BLaER1 (cell line): ENCODE results near the gene MGP.

ENCODE experiments used
- H3K27ac ChIP-seq: shearing (Covaris generic); formaldehyde crosslinking; 2 replicates; pipeline ENCODE4 v1.8.1; 2022
- H3K27me3 ChIP-seq: shearing (Covaris generic); formaldehyde crosslinking; 2 replicates; pipeline ENCODE4 v1.8.1; 2022
- H3K36me3 ChIP-seq: shearing (Covaris generic); formaldehyde crosslinking; 2 replicates; pipeline ENCODE4 v1.8.1; 2022
- H3K4me1 ChIP-seq: shearing (Covaris generic); formaldehyde crosslinking; 2 replicates; pipeline ENCODE4 v1.8.1; 2022
- H3K4me2 ChIP-seq: shearing (Covaris generic); formaldehyde crosslinking; 2 replicates; pipeline ENCODE4 v1.8.1; 2022
- H3K4me3 ChIP-seq: shearing (Covaris generic); formaldehyde crosslinking; 2 replicates; pipeline ENCODE4 v1.8.1; 2022
- H3K9ac ChIP-seq: shearing (Covaris generic); formaldehyde crosslinking; 2 replicates; pipeline ENCODE4 v1.8.1; 2022
- H3K9me3 ChIP-seq: shearing (Covaris generic); formaldehyde crosslinking; 2 replicates; pipeline ENCODE4 v1.8.1; 2022
- H4K20me1 ChIP-seq: shearing (Covaris generic); formaldehyde crosslinking; 2 replicates; pipeline ENCODE4 v1.8.1; 2022
- Cebpa-rat ChIP-seq: shearing (Covaris generic); IDR thresholded peaks from 2 replicates; pipeline ENCODE4 v1.8.1; 2022

The MGP gene

DNA sequence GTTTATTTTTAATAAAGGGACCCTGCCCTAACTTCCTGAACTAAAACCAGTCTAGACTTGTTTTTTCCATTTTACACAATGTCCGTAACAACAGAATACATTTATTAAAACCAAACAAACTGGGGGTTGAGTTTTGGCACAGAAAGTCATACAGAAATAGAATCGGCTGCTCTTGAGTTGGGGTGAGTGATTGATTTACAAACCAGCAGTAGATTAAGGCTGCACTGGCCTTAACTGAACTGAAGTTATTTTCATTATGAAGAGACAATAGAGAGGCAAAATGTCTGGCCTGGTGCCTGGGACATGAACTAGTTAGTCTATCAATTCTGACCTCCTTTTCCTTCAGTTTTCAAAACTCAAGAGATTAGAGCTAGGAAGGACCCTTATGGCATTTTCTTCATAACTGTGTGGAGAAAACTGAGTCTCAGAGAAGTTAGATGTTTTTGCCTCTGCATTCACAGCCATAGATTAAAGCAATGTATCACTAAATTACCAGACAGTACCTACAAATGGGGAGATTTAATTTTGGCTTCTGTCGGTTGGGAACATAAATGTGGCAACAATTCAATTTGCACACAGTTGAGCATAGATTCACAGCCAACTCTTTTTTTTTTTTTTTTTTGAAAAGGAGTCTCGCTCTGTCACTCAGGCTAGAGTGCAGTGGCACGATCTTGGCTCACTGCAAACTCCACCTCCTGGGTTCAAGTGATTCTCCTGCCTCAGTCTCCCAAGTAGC lies 19.8 kb upstream of the MGP start:
- no peak overlapping the region for H3K9ac ChIP-seq
- H3K27me3 ChIP-seq, result no peaks in the 10 kb centered on the region
- H3K4me2 ChIP-seq, result no peak overlapping the region
- no peak for TF ChIP-seq Cebpa-rat
- peaks cover 8% of the 10 kb centered on the region; the same call in 1 of the 2 replicates for H3K4me1 ChIP-seq
- H3K27ac ChIP-seq, result no peak overlapping the region
- H3K36me3 ChIP-seq, result no peaks in the 10 kb centered on the region
- no peaks in the 10 kb centered on the region for H3K9me3 ChIP-seq
- H4K20me1 ChIP-seq, result no peaks in the 10 kb centered on the region
- no peak overlapping the region for H3K4me3 ChIP-seq

DNA sequence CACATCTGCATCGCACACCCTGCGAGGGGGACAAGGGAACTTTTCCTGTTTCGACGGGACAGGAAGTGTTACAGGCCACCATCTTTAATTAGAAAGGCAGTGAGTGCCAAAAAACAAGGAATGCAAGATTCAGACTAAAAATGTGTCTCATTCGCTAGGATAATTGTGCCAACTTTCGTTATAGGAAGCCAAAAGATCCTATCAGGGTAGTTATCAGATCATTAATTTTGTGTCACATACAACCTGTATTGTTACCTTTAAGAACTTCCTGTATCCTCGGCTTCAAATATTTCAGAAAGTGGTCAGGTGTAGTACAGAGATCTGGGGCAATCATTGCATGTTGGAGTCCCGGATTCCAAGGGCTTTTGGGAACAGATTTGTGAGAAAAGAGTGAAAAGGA lies 19.2 kb upstream of the MGP start:
- no peaks in the 10 kb centered on the region for H3K9me3 ChIP-seq
- no peaks in the 10 kb centered on the region for H4K20me1 ChIP-seq
- peaks cover 8% of the 10 kb centered on the region; the same call in 1 of the 2 replicates for H3K4me1 ChIP-seq
- H3K4me3 ChIP-seq, result no peak overlapping the region
- H3K36me3 ChIP-seq, result no peaks in the 10 kb centered on the region
- no peaks in the 10 kb centered on the region for H3K27me3 ChIP-seq
- no peak for TF ChIP-seq Cebpa-rat
- H3K27ac ChIP-seq, result no peak overlapping the region
- no peak overlapping the region for H3K9ac ChIP-seq
- H3K4me2 ChIP-seq, result no peak overlapping the region

- H3K4me3 ChIP-seq, result no peak overlapping the region
- H3K4me1 ChIP-seq, result peaks cover 8% of the 10 kb centered on the region; the same call in 1 of the 2 replicates
- TF ChIP-seq Cebpa-rat, result no peak
- no peaks in the 10 kb centered on the region for H3K9me3 ChIP-seq
- no peaks in the 10 kb centered on the region for H3K36me3 ChIP-seq
- no peak overlapping the region for H3K4me2 ChIP-seq
- no peak overlapping the region for H3K27ac ChIP-seq
- H4K20me1 ChIP-seq, result no peaks in the 10 kb centered on the region
- H3K9ac ChIP-seq, result no peak overlapping the region
- H3K27me3 ChIP-seq, result no peaks in the 10 kb centered on the region
These were observed 17.9 kb upstream of the MGP start for GRCh38 chr12:14903386-14904098.

GRCh38 chr12:14902465-14902864 lies 16.8 kb upstream of the MGP start:
- Histone ChIP-seq H3K4me2 (no peak overlapping the region), H3K36me3 (no peaks in the 10 kb centered on the region), H3K27ac (no peak overlapping the region), H3K9me3 (no peaks in the 10 kb centered on the region), H3K27me3 (no peaks in the 10 kb centered on the region), H4K20me1 (no peaks in the 10 kb centered on the region), H3K4me3 (no peak overlapping the region), H3K4me1 (peaks cover 8% of the 10 kb centered on the region; the same call in 1 of the 2 replicates), H3K9ac (no peak overlapping the region)
- TF ChIP-seq Cebpa-rat, result no peak

DNA sequence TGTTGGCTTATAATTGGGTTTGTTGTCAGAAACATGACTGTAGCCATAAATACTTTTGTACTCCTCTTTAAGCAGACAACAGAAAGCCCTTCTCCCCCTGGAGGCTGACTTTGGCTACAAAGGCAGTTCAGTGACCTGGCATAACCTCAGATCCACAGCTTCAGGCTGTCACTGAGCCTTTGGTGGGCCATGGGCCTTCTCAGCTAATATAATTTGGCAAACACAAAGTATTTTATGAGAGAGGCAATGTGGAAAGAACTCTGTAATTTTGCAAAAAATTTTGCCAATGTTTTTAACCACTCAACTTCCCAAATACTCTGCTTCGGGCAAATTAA lies 15.5 kb upstream of the MGP start:
- H3K4me1 ChIP-seq, result peaks cover 8% of the 10 kb centered on the region; the same call in 1 of the 2 replicates
- no peaks in the 10 kb centered on the region for H3K9me3 ChIP-seq
- TF ChIP-seq Cebpa-rat, result no peak
- no peaks in the 10 kb centered on the region for H3K36me3 ChIP-seq
- no peaks in the 10 kb centered on the region for H3K27me3 ChIP-seq
- no peak overlapping the region for H3K4me2 ChIP-seq
- H3K9ac ChIP-seq, result no peak overlapping the region
- no peak overlapping the region for H3K4me3 ChIP-seq
- no peaks in the 10 kb centered on the region for H4K20me1 ChIP-seq
- H3K27ac ChIP-seq, result no peak overlapping the region

GRCh38 chr12:14900521-14901227 lies 15.0 kb upstream of the MGP start:
- no peak for TF ChIP-seq Cebpa-rat
- Histone ChIP-seq H4K20me1 (no peaks in the 10 kb centered on the region), H3K9me3 (no peaks in the 10 kb centered on the region), H3K4me3 (no peak overlapping the region), H3K4me1 (peaks cover 8% of the 10 kb centered on the region; the same call in 1 of the 2 replicates), H3K27ac (no peak overlapping the region), H3K4me2 (no peak overlapping the region), H3K9ac (no peak overlapping the region), H3K27me3 (no peaks in the 10 kb centered on the region), H3K36me3 (no peaks in the 10 kb centered on the region)

DNA sequence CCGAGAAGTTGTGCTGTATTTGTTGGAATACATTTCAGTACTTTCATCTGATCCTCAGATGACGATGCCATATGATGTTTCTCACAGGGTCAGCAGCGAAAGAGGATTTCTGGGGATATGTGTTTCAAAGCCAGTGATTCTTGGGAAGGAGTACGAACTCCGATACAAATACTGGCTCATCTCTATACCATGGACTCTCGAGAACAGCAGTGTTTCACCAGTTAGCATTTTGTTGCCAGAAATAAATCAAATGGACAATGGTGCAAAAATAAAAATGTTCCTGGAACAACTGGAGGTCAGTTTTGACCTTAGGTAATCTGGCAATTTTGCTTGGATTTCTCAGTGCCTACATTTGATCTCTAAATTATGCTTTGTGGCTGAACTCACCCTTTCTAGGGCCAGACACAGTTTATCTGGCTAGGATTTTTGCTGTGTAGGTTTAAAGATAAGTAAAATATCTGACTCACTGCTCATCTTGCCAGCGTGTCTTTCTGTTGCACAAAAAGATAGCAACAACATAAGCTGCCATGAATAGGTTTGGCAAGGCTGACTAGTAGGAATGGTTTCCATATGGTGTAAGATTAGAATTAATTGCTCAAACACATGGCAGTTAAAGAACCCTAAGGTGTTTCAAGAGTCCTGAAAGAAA lies 11.0 kb upstream of the MGP start:
- H3K36me3 ChIP-seq, result no peaks in the 10 kb centered on the region
- H4K20me1 ChIP-seq, result no peaks in the 10 kb centered on the region
- H3K27me3 ChIP-seq, result no peaks in the 10 kb centered on the region
- no peak overlapping the region for H3K27ac ChIP-seq
- TF ChIP-seq Cebpa-rat, result no peak
- H3K9me3 ChIP-seq, result no peaks in the 10 kb centered on the region
- H3K4me1 ChIP-seq, result no peaks in the 10 kb centered on the region
- H3K4me3 ChIP-seq, result no peak overlapping the region
- H3K9ac ChIP-seq, result no peak overlapping the region
- no peak overlapping the region for H3K4me2 ChIP-seq

- Histone ChIP-seq H3K36me3 (no peaks in the 10 kb centered on the region), H4K20me1 (no peaks in the 10 kb centered on the region), H3K9me3 (no peaks in the 10 kb centered on the region), H3K9ac (no peak overlapping the region), H3K4me1 (no peaks in the 10 kb centered on the region), H3K27ac (no peak overlapping the region), H3K4me2 (no peak overlapping the region), H3K27me3 (no peaks in the 10 kb centered on the region), H3K4me3 (no peak overlapping the region)
- TF ChIP-seq Cebpa-rat, result no peak
These were observed 8.0 kb upstream of the MGP start for GRCh38 chr12:14893506-14894250.
